H1 (cell line): ENCODE results near the gene ZNF415. TPM values are rescaled to one million over a fixed set of nuclear protein-coding genes. Genes with fewer than 3 reads are reported as not detected.

ENCODE experiments used
- BRCA1 ChIP-seq: IDR thresholded peaks from 2 replicates; pipeline ENCODE4 v1.6.1; 2012; ENCODE audit warnings: low read depth, low read length, improper control_type of control experiment
- EZH2 ChIP-seq: fragments of 200-600 bp; sonication (generic); IDR thresholded peaks from 2 replicates; pipeline ENCODE4 v1.7.1; 2012; ENCODE audit warnings: low read depth, mild to moderate bottlenecking, moderate library complexity, low read length, inconsistent platforms; ENCODE audit not compliant: severe bottlenecking
- HDAC2 ChIP-seq, 2 experiments: fragments of 300-600 bp in 1 of 2; sonication (generic) in 1 of 2; IDR thresholded peaks; 2 replicates each; pipeline ENCODE4 v1.6.1; 2011 to 2012; ENCODE audit warnings: low read depth in 2 of 2, low read length in 2 of 2, mild to moderate bottlenecking in 2 of 2, moderate library complexity in 2 of 2, borderline replicate concordance in 1 of 2, inconsistent platforms in 1 of 2
- RAD21 ChIP-seq, 2 experiments: IDR thresholded peaks in 1 of 2; conservative IDR thresholded peaks in 1 of 2; 2 replicates each; pipeline ENCODE4 v1.6.1; 2011; ENCODE audit warnings: low read depth in 2 of 2, low read length in 2 of 2, improper control_type of control experiment in 1 of 2, inconsistent platforms in 1 of 2, mild to moderate bottlenecking in 1 of 2, moderate library complexity in 1 of 2
- RFX5 ChIP-seq: IDR thresholded peaks from 2 replicates; pipeline ENCODE4 v1.6.1; 2011; ENCODE audit warnings: low read depth, low read length, improper control_type of control experiment, borderline replicate concordance
- SAP30 ChIP-seq: fragments of 300-600 bp; sonication (generic); IDR thresholded peaks from 2 replicates; pipeline ENCODE4 v1.7.1; 2012; ENCODE audit warnings: low read length, moderate library complexity, mild to moderate bottlenecking, inconsistent platforms; ENCODE audit not compliant: insufficient read depth, insufficient replicate concordance
- polyA plus RNA-seq, 7 experiments: library from polyadenylated mRNA; depleted of rRNA in 3 of 7; stranded (reverse) in 5 of 7; unstranded in 2 of 7; fragments of >200 nt in 5 of 7; fragments of 200-250 nt in 2 of 7; gene quantifications; 1 replicate in 5 of 7; 2 replicates in 1 of 7; 4 replicates in 1 of 7; pipeline versions ENCODE4 v1.2.1 to v1.2.3, GENCODE V29; 2011 to 2013; ENCODE audit warnings: missing spikeins in 2 of 7, mixed read lengths in 2 of 7
- total RNA-seq: library from RNA; stranded (reverse); fragmentation: NEBNext Ultra II Directional; extraction: Animal tissue kit (Norgen Biotek cat#: 25700); gene quantifications from 2 replicates; pipeline ENCODE4 v1.2.1, GENCODE V29; 2021

ZNF415 gene
- total and polyA plus RNA-seq, 2 of the 8 experiments (the other 6 are each of a cell fraction or from before 2014, with no cell fraction given), result 5.8 to 9.7 TPM

GRCh38 chr19:53068834-53069233 lies 63.9 kb downstream of the ZNF415 start (continued):
- no peak for TF ChIP-seq BRCA1
- no peak for TF ChIP-seq HDAC2 (IDR thresholded peaks at IDR 0.05; ENCODE audit: borderline replicate concordance in 1 of 2, low read depth in 2 of 2, low read length in 2 of 2)
- TF ChIP-seq EZH2, result no peak
- no peak for TF ChIP-seq RAD21 (IDR thresholded peaks at IDR 0.05 in 1 of 2, conservative IDR thresholded peaks at IDR 0.05 in 1 of 2; ENCODE audit: low read depth in 2 of 2, low read length in 2 of 2)
- TF ChIP-seq SAP30, result no peak
- no peak for TF ChIP-seq RFX5
